HCT116 (cell line): ENCODE measurements around the gene LRR1. TPM values are rescaled to one million over a fixed set of nuclear protein-coding genes. Genes with fewer than 3 reads are reported as not detected.
A peak's percentile ranks its signal among the peaks of the same experiment; 100 is the strongest.
"Not testable (repeated sequence)": the region's sequence is repeated elsewhere in the genome, so short reads cannot be mapped to it uniquely, and the experiment has no call there.

Experiments
- ATAC-seq: fragments of 200-7000 bp; cut with Tn5 transposase; 2 replicates; pipeline ENCODE4 v1.9.1; 2020; ENCODE audit warnings: mild to moderate bottlenecking, moderate library complexity
- BruUV-seq: library from RNA; stranded (reverse); fragments of 400-500 nt; replicated peaks from 2 replicates; lab custom pipeline; 2021; lab: Mats Ljungman, UMichigan
- CTCF ChIA-PET: fragments of 300-600 bp; sonication (Branson Sonifier 250); formaldehyde crosslinking; loops from one replicate; lab custom pipeline; 2021; ENCODE audit warnings: antibody characterized with exemption; lab: Charles Lee
- POLR2A ChIA-PET: fragments of 300-600, 350-600 bp; sonication (Branson Sonifier 250); formaldehyde crosslinking; loops from one replicate; lab custom pipeline; 2021; ENCODE audit warnings: antibody characterized with exemption; lab: Charles Lee
- RAD21 ChIA-PET, 2 experiments: fragments of 300-600 bp; sonication (Branson Sonifier 250); formaldehyde crosslinking; loops; one replicate each; lab custom pipeline; 2023; ENCODE audit warnings: low total read pairs in 2 of 2; ENCODE audit not compliant: uncharacterized antibody in 2 of 2, unreplicated experiment in 2 of 2, low non-redundant PET in 1 of 2; lab: Charles Lee
- DNase-seq: peaks from one replicate; pipeline ENCODE4 v3.0.0-alpha.2; 2010; ENCODE audit warnings: low read depth, low spot score
- H2AFZ ChIP-seq: fragments of 200-600 bp; shearing (Covaris generic), sonication (generic); 2 replicates; pipeline ENCODE4 v1.6.1; 2017; ENCODE audit warnings: low read depth, mixed run types, mixed read lengths, antibody characterized with exemption, low read length; ENCODE audit not compliant: poor library complexity, severe bottlenecking
- H3K27ac ChIP-seq: 2 replicates; pipeline ENCODE4 v1.5.1; 2012; ENCODE audit warnings: low read depth, low read length
- H3K27me3 ChIP-seq: fragments of 200-600 bp; sonication (generic); 2 replicates; pipeline ENCODE4 v1.6.1; 2016; ENCODE audit warnings: mixed run types, low read length, mixed read lengths; ENCODE audit not compliant: insufficient read depth
- H3K36me3 ChIP-seq, 2 experiments: fragments of 200-500 bp in 1 of 2; fragments of 200-600 bp in 1 of 2; sonication (Bioruptor generic) in 1 of 2; sonication (generic) in 1 of 2; 2 replicates each; pipeline versions ENCODE4 v1.5.1 to v1.6.1; 2014 to 2016; ENCODE audit warnings: low read length in 2 of 2, inconsistent platforms in 1 of 2, mixed read lengths in 1 of 2, mixed run types in 1 of 2; ENCODE audit not compliant: insufficient read depth in 2 of 2, control insufficient read depth in 1 of 2
- H3K4me1 ChIP-seq, 2 experiments: fragments of 200-600 bp in 1 of 2; sonication (generic) in 1 of 2; 2 replicates each; pipeline versions ENCODE4 v1.5.1 to v1.6.1; 2012 to 2017; ENCODE audit warnings: low read length in 2 of 2, inconsistent platforms in 1 of 2, mild to moderate bottlenecking in 1 of 2, mixed read lengths in 1 of 2, mixed run types in 1 of 2, moderate library complexity in 1 of 2; ENCODE audit not compliant: insufficient read depth in 2 of 2, control insufficient read depth in 1 of 2
- H3K4me2 ChIP-seq: fragments of 200-600 bp; sonication (generic); 2 replicates; pipeline ENCODE4 v1.6.1; 2017; ENCODE audit warnings: mixed run types, low read length, mixed read lengths
- H3K4me3 ChIP-seq, 2 experiments: fragments of 200-600 bp in 1 of 2; sonication (generic) in 1 of 2; replicated peaks in 1 of 2; 2 replicates each; pipeline ENCODE4 v1.5.1; 2011 to 2016; ENCODE audit warnings: low read length in 2 of 2, control low read depth in 1 of 2, low read depth in 1 of 2, mild to moderate bottlenecking in 1 of 2, mixed read lengths in 1 of 2, mixed run types in 1 of 2
- H3K79me2 ChIP-seq: fragments of 200-600 bp; sonication (generic); 2 replicates; pipeline ENCODE4 v1.6.1; 2017; ENCODE audit warnings: mild to moderate bottlenecking, mixed run types, low read length, moderate library complexity, mixed read lengths; ENCODE audit not compliant: insufficient read depth
- H3K9ac ChIP-seq: fragments of 200-600 bp; sonication (generic); 2 replicates; pipeline ENCODE4 v1.6.1; 2016; ENCODE audit warnings: low read length, mixed read lengths
- H3K9me2 ChIP-seq: fragments of 200-600 bp; sonication (generic), shearing (Covaris generic); 2 replicates; pipeline ENCODE4 v1.6.1; 2017; ENCODE audit warnings: mixed run types, mild to moderate bottlenecking, moderate library complexity; ENCODE audit not compliant: insufficient read depth
- H3K9me3 ChIP-seq, 2 experiments: fragments of 200-500 bp in 1 of 2; fragments of 200-600 bp in 1 of 2; sonication (Bioruptor generic) in 1 of 2; sonication (generic) in 1 of 2; 2 replicates each; pipeline ENCODE4 v1.6.1; 2014 to 2017; ENCODE audit warnings: low read length in 2 of 2, mixed read lengths in 2 of 2, inconsistent platforms in 1 of 2, low read depth in 1 of 2, mild to moderate bottlenecking in 1 of 2, mixed run types in 1 of 2, moderate library complexity in 1 of 2; ENCODE audit not compliant: control insufficient read depth in 1 of 2, insufficient read depth in 1 of 2
- H4K20me1 ChIP-seq: fragments of 200-600 bp; sonication (generic), shearing (Covaris generic); 2 replicates; pipeline ENCODE4 v1.6.1; 2017; ENCODE audit warnings: mixed run types, mild to moderate bottlenecking, moderate library complexity; ENCODE audit not compliant: insufficient read depth
- EZH2 ChIP-seq: fragments of 200-600 bp; sonication (generic); IDR thresholded peaks from 2 replicates; pipeline ENCODE4 v1.6.1; 2017; ENCODE audit warnings: antibody characterized with exemption, mixed run types
- EZH2phosphoT487 ChIP-seq: fragments of 200-600 bp; IDR thresholded peaks from 2 replicates; pipeline ENCODE4 v1.6.1; 2018; ENCODE audit warnings: antibody characterized with exemption, borderline replicate concordance
- POLR2AphosphoS5 ChIP-seq: IDR thresholded peaks from 2 replicates; pipeline ENCODE4 v1.6.1; 2011; ENCODE audit warnings: mild to moderate bottlenecking, low read depth, low read length, moderate library complexity
- intact Hi-C: fragments of 100-400 bp; cut with micrococcal nuclease; formaldehyde crosslinking; loops from 2 replicates; pipeline ENCODE4 v1.10.0; 2022
- total RNA-seq: library from RNA; stranded (reverse); gene quantifications from one replicate; pipeline ENCODE4 v1.2.1, GENCODE V29; 2021; ENCODE audit not compliant: unreplicated experiment
- TF ChIP-seq, protein P1 (sequence below), 3 experiments: fragments of 200-600 bp in 1 of 3; sonication (generic) in 1 of 3; IDR thresholded peaks in 2 of 3; conservative IDR thresholded peaks in 1 of 3; 2 replicates each; pipeline ENCODE4 v1.5.1; 2012 to 2017; ENCODE audit warnings: low read depth in 2 of 3, low read length in 2 of 3, antibody characterized with exemption in 1 of 3, borderline replicate concordance in 1 of 3, control low read depth in 1 of 3, mild to moderate bottlenecking in 1 of 3, mixed read lengths in 1 of 3, mixed run types in 1 of 3, moderate library complexity in 1 of 3; ENCODE audit not compliant: insufficient read depth in 1 of 3

Gene LRR1
- total RNA-seq, 1 experiment from 2014 or later = 34.6 TPM

GRCh38 chr14:49617852-49618519, 19.2 kb downstream of the LRR1 start (continued):
- TF ChIP-seq, protein P1, sequence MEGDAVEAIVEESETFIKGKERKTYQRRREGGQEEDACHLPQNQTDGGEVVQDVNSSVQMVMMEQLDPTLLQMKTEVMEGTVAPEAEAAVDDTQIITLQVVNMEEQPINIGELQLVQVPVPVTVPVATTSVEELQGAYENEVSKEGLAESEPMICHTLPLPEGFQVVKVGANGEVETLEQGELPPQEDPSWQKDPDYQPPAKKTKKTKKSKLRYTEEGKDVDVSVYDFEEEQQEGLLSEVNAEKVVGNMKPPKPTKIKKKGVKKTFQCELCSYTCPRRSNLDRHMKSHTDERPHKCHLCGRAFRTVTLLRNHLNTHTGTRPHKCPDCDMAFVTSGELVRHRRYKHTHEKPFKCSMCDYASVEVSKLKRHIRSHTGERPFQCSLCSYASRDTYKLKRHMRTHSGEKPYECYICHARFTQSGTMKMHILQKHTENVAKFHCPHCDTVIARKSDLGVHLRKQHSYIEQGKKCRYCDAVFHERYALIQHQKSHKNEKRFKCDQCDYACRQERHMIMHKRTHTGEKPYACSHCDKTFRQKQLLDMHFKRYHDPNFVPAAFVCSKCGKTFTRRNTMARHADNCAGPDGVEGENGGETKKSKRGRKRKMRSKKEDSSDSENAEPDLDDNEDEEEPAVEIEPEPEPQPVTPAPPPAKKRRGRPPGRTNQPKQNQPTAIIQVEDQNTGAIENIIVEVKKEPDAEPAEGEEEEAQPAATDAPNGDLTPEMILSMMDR (IDR thresholded peaks at IDR 0.05 in 2 of 3, conservative IDR thresholded peaks at IDR 0.05 in 1 of 3; ENCODE audit: borderline replicate concordance in 1 of 3, insufficient read depth in 1 of 3, low read depth in 2 of 3, low read length in 2 of 3) = no peak
- TF ChIP-seq EZH2 = no peak
- TF ChIP-seq EZH2phosphoT487 = no peak
- no peak; the same call in 1 of the 2 replicates for TF ChIP-seq POLR2AphosphoS5
- TF ChIP-seq, all 23 proteins: peak for 0

GRCh38 chr14:49619273-49619672, 20.5 kb downstream of the LRR1 start:
- peak overlapping the region; percentile 94 for H3K9ac ChIP-seq
- CTCF ChIA-PET, H2AFZ ChIP-seq, POLR2A ChIA-PET, H3K27me3 ChIP-seq, ATAC-seq, H3K9me2 ChIP-seq, BruUV-seq, H3K9me3 ChIP-seq, DNase-seq, intact Hi-C loops, H4K20me1 ChIP-seq: not testable (repeated sequence)
- H3K4me2 ChIP-seq = peak overlapping the region; percentile 74
- H3K4me1 ChIP-seq = peaks cover 6 to 37% of the 10 kb centered on the region in 2 experiments; a peak in 3 of 4 replicates
- peaks cover 11 to 17% of the 10 kb centered on the region in 2 experiments; a peak in 3 of 4 replicates for H3K36me3 ChIP-seq
- RAD21 ChIA-PET = interaction anchor here in 1 of 2 experiments (2.1 kb wide), 1 partner anchor 15 kb away, joined by 5 read pairs; no protein-coding TSS in a partner anchor
- H3K4me3 ChIP-seq = peak overlapping the region; percentile 82 to 96
- peaks cover 71% of the 10 kb centered on the region for H3K79me2 ChIP-seq
- peak overlapping the region; percentile 86 for H3K27ac ChIP-seq
